Measurements from ENCODE around the gene CCDC34. TPM values are rescaled to one million over a fixed set of nuclear protein-coding genes. Genes with fewer than 3 reads are reported as not detected.

CCDC34 gene
- total RNA-seq, 2 experiments from 2014 or later = 26.8 to 28.5 TPM

- POLR2A ChIA-PET = no interaction called here
- no peaks in the 10 kb centered on the region for H3K4me1 Mint-ChIP-seq (ENCODE audit: low read depth)
- H3K9me3 Mint-ChIP-seq = no peaks in the 10 kb centered on the region
- H3K36me3 Mint-ChIP-seq (ENCODE audit: low read depth) = no peaks in the 10 kb centered on the region
- CTCF ChIA-PET = no interaction called here
- no peak for ATAC-seq
- H3K27ac Mint-ChIP-seq = no peak overlapping the region
- peaks cover 2% of the 10 kb centered on the region for H3K27me3 Mint-ChIP-seq
- H3K4me3 Mint-ChIP-seq = no peak overlapping the region
- DNase-seq = no peak
- intact Hi-C loops (cut with micrococcal nuclease) = no loop called here
- TF ChIP-seq, protein P1, sequence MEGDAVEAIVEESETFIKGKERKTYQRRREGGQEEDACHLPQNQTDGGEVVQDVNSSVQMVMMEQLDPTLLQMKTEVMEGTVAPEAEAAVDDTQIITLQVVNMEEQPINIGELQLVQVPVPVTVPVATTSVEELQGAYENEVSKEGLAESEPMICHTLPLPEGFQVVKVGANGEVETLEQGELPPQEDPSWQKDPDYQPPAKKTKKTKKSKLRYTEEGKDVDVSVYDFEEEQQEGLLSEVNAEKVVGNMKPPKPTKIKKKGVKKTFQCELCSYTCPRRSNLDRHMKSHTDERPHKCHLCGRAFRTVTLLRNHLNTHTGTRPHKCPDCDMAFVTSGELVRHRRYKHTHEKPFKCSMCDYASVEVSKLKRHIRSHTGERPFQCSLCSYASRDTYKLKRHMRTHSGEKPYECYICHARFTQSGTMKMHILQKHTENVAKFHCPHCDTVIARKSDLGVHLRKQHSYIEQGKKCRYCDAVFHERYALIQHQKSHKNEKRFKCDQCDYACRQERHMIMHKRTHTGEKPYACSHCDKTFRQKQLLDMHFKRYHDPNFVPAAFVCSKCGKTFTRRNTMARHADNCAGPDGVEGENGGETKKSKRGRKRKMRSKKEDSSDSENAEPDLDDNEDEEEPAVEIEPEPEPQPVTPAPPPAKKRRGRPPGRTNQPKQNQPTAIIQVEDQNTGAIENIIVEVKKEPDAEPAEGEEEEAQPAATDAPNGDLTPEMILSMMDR (IDR thresholded peaks at IDR 0.05) = no peak
Measured at GRCh38 chr11:27409049-27409448, 46.0 kb upstream of the CCDC34 start.

GRCh38 chr11:27408246-27408800, 45.3 kb upstream of the CCDC34 start:
- no peak for DNase-seq
- Mint-ChIP-seq H3K4me1 (ENCODE audit: low read depth) (no peaks in the 10 kb centered on the region), H3K4me3 (no peak overlapping the region), H3K27ac (no peak overlapping the region), H3K36me3 (ENCODE audit: low read depth) (no peaks in the 10 kb centered on the region), H3K9me3 (no peaks in the 10 kb centered on the region), H3K27me3 (peaks cover 2% of the 10 kb centered on the region)
- TF ChIP-seq, protein P1 (IDR thresholded peaks at IDR 0.05) = no peak
- ChIA-PET CTCF (interaction anchor here (1.0 kb wide), 1 partner anchor 24 kb away, joined by 3 read pairs; no protein-coding TSS in a partner anchor), POLR2A (no interaction called here)
- ATAC-seq = no peak
- intact Hi-C loops (cut with micrococcal nuclease) = no loop called here

- ChIA-PET POLR2A (no interaction called here), CTCF (no interaction called here)
- ATAC-seq (no peak), DNase-seq (no peak)
- no peaks in the 10 kb centered on the region for H3K4me1 Mint-ChIP-seq (ENCODE audit: low read depth)
- no peaks in the 10 kb centered on the region for H3K9me3 Mint-ChIP-seq
- no peak overlapping the region for H3K4me3 Mint-ChIP-seq
- H3K27ac Mint-ChIP-seq = no peak overlapping the region
- intact Hi-C loops (cut with micrococcal nuclease) = no loop called here
- peaks cover 2% of the 10 kb centered on the region for H3K27me3 Mint-ChIP-seq
- TF ChIP-seq, protein P1 (IDR thresholded peaks at IDR 0.05) = no peak
- no peaks in the 10 kb centered on the region for H3K36me3 Mint-ChIP-seq (ENCODE audit: low read depth)
Measured at GRCh38 chr11:27406498-27407354, 43.7 kb upstream of the CCDC34 start.

- H3K36me3 Mint-ChIP-seq (ENCODE audit: low read depth) = no peaks in the 10 kb centered on the region
- no peak overlapping the region for H3K27ac Mint-ChIP-seq
- TF ChIP-seq, protein P1 (IDR thresholded peaks at IDR 0.05) = no peak
- ChIA-PET POLR2A (no interaction called here), CTCF (interaction anchor here (1.0 kb wide), 1 partner anchor 10 kb away, joined by 3 read pairs; no protein-coding TSS in a partner anchor)
- intact Hi-C loops (cut with micrococcal nuclease) = no loop called here
- H3K27me3 Mint-ChIP-seq = peaks cover 2% of the 10 kb centered on the region
- ATAC-seq (no peak), DNase-seq (no peak)
- H3K4me1 Mint-ChIP-seq (ENCODE audit: low read depth) = no peaks in the 10 kb centered on the region
- no peaks in the 10 kb centered on the region for H3K9me3 Mint-ChIP-seq
- no peak overlapping the region for H3K4me3 Mint-ChIP-seq
Measured at GRCh38 chr11:27405134-27405533, 42.1 kb upstream of the CCDC34 start.

GRCh38 chr11:27404427-27404826, 41.4 kb upstream of the CCDC34 start:
- H3K27me3 Mint-ChIP-seq = no peaks in the 10 kb centered on the region
- no peak overlapping the region for H3K4me3 Mint-ChIP-seq
- no peak for ATAC-seq
- H3K36me3 Mint-ChIP-seq (ENCODE audit: low read depth) = no peaks in the 10 kb centered on the region
- intact Hi-C loops (cut with micrococcal nuclease) = no loop called here
- CTCF ChIA-PET = interaction anchor here (1.0 kb wide), 1 partner anchor 10 kb away, joined by 3 read pairs; no protein-coding TSS in a partner anchor
- H3K9me3 Mint-ChIP-seq = no peaks in the 10 kb centered on the region
- no peak for DNase-seq
- H3K4me1 Mint-ChIP-seq (ENCODE audit: low read depth) = no peaks in the 10 kb centered on the region
- TF ChIP-seq, protein P1 (IDR thresholded peaks at IDR 0.05) = no peak
- no peak overlapping the region for H3K27ac Mint-ChIP-seq
- POLR2A ChIA-PET = no interaction called here
